ENCODE measurements around the gene ZNF888.
"Not testable (repeated sequence)": the region's sequence is repeated elsewhere in the genome, so short reads cannot be mapped to it uniquely, and the experiment has no call there.

Gene ZNF888

GRCh38 chr19:52941941-52942385 lies 18.7 kb upstream of the ZNF888 start:
- DNase-seq (ENCODE audit: low read depth in 2 of 2): no peak

GRCh38 chr19:52941523-52941922 lies 18.3 kb upstream of the ZNF888 start:
- not testable (repeated sequence) for DNase-seq (ENCODE audit: low read depth in 2 of 2)

DNA sequence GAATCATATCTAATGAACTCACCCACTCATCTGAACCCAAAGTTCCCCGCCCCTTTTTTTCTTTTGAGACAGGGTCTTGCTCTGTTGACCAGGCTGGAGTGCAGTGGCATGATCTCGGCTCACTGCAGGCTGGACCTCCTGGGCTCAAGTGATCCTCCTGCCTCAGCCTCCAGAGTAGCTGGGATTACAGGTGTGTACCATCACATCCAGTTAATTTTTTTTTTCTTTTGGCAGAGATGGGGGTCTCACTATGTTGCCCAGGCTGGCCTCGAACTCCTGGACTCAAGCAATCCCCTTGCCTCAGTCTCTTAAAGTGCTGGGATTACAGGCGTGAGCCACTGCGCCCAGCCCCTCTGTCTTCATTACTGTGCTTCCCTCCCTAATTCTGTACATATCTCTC lies 17.7 kb upstream of the ZNF888 start:
- DNase-seq (ENCODE audit: low read depth in 2 of 2): not testable (repeated sequence)

GRCh38 chr19:52938761-52939160 lies 15.5 kb upstream of the ZNF888 start:
- no peak for DNase-seq (ENCODE audit: low read depth in 2 of 2)

DNA sequence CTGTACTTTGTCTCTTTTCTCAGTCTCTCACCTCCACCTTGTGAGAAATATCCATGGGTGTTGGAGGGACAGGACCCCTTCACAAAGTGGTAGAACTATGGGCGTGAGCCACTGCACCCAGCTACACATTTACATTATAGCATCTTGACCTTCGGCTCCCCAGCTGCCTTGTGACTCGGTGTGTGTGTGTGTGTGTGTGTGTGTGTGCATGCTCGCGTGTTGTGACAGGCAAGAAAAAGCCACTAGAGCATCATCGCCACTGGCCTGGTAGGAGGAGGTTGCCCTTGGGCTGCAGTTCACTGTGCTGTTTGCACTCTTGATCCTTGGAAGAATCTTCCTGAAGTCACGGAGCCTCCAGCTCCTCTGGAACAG lies 13.7 kb upstream of the ZNF888 start:
- no peak for DNase-seq (ENCODE audit: low read depth in 2 of 2)

DNA sequence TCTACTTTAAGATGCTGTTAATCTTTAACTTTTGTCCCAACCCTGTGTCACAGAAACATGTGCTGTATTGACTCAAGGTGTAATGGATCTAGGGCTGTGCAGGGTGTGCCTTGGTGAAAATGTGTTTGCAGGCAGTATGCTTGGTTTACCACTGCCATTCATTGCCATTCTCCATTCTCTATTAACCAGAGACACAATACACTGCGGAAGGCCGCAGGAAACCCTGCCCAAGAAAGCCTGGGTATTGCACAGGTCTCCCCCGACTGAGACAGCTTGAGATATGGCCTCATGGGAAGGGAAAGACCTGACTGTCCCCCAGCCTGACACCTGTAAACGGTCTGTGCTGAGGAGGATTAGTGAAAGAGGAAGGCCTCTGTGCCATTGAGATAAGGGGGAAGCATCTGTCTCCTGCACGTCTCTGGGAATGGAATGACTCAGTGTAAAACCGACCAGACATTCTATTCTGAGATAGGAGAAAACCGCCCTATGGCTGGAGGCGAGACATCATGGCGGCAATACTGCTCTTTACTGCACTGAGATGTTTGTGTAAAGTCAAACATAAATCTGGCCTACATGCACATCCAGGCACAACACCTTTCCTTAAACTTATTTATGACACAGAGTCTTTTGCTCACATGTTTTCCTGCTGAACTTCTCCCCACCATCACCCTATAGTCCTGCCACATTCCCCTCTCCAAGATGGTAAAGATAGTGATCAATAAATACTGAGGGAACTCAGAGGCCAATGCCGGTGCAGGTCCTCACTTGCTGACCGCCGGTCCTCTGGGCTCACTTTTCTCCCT lies 13.1 kb upstream of the ZNF888 start:
- no peak for DNase-seq (ENCODE audit: low read depth in 2 of 2)

DNA sequence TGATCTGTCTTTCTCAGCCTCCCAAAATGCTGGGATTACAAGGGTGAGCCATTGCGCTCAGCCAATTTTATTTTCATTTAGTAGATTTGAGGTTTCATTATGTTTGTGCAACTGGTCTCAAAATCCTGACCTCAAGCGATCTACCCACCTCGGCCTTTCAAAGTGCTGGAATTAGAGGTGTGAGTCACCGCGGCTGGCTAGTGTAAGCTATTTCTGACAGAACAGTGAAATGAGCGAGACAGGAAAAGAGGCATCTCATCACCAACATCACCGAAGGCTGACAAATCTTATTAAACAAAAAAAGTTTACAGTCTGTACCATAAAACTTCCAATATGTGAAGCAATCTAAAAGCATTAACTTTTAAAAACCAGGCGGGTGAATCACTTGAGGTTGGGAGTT lies 12.2 kb upstream of the ZNF888 start:
- no peak for DNase-seq (ENCODE audit: low read depth in 2 of 2)

GRCh38 chr19:52924641-52925040 lies 1.4 kb upstream of the ZNF888 start:
- not testable (repeated sequence) for DNase-seq (ENCODE audit: low read depth in 2 of 2)

DNA sequence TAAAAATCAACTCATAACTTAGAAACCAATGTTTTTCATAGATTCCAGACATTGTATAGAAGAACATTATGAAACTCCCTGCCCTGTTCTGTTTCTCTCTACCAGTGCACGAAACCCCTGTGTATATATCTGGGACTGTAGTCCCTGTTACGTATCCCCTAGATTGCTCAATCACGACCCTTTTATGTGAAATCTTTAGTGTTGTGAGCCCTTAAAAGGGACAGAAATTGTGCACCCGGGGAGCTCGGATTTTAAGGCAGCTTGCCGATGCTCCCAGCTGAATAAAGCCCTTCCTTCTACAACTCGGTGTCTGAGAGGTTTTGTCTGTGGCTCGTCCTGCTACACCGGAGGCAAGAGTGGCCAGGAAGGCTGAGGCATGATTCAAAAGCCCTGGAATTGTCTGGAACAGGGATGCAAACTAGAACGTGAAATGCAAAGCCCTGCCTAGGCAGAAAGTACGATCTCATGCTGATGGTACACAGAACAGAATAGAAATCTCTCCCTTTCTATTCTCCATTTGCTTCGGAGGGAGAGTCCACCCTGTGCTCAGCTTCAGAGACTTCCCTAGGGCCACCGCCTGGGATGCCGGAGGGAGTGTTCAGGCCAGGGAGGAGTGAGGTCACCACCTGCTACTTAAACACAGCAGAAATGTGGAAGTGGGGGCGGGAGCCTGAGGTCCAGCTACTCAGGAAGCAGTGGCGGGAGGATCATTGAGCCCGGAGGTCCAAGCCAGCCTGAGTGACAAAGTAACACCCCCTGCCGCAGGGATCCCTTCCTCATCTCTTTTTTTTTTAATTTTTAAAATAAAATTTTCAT lies 758 bp upstream of the ZNF888 start:
- no peak for DNase-seq (ENCODE audit: low read depth in 2 of 2)

DNA sequence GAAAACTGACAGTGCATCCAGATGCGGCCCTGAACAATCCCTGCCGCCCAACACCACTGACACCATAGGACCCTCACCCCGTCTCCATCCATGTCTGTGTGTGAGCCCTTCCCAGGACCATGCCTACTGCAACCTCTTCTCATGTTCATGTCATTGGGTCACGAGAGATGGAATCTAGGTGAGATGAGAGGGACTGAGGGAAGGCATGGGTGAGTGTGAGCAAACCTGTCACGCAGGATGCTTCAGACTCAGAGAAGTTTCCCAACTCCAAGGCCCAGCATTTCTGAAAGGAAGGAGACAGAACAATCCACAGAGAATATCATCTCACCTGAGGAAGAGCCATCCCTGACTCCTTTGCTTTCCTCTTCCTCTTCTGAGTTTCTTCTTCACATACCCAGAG lies 5.7 kb downstream of the ZNF888 start:
- DNase-seq (ENCODE audit: low read depth in 2 of 2): no peak

DNA sequence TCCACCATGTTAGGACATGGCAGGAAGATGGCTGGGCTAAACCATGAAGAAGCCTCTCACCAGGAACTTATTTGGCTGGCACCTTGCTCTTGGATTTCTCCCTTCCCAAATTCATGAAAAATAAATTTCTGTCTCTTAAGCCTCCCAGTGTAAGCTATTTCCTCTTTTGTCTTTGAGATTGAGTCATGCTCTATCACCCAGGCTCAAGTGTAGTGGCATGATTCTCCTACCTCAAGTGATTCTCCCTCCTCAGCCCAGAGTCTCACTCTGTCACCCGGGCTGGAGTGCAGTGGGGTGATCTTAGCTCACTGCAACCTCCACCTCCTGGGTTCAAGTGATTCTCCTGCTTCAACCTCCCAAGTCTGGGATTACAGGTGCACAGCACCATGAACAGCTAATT lies 12.6 kb downstream of the ZNF888 start:
- DNase-seq (ENCODE audit: low read depth in 2 of 2): no peak

- DNase-seq (ENCODE audit: low read depth in 2 of 2): not testable (repeated sequence)
Observed at GRCh38 chr19:52904052-52904780, 19.0 kb downstream of the ZNF888 start.

GRCh38 chr19:52901842-52902241 lies 21.4 kb downstream of the ZNF888 start:
- DNase-seq (ENCODE audit: low read depth in 2 of 2): no peak

- DNase-seq (ENCODE audit: low read depth in 2 of 2): not testable (repeated sequence)
Observed at GRCh38 chr19:52898596-52898995, 24.6 kb downstream of the ZNF888 start.

GRCh38 chr19:52898101-52898500 lies 25.1 kb downstream of the ZNF888 start:
- no peak for DNase-seq (ENCODE audit: low read depth in 2 of 2)

GRCh38 chr19:52897138-52897935 lies 25.9 kb downstream of the ZNF888 start, which contains the start of gene ZNF320:
Gene ZNF320 (minus strand): TSS chr19:52897635. CDS start chr19:52890255, 7,380 bp downstream.
- DNase-seq (ENCODE audit: low read depth in 2 of 2): peak; percentile 82 to 83

GRCh38 chr19:52896431-52897137 lies 26.6 kb downstream of the ZNF888 start:
- peak in 1 of 2 donors; percentile 1 for DNase-seq (ENCODE audit: low read depth in 2 of 2)

DNA sequence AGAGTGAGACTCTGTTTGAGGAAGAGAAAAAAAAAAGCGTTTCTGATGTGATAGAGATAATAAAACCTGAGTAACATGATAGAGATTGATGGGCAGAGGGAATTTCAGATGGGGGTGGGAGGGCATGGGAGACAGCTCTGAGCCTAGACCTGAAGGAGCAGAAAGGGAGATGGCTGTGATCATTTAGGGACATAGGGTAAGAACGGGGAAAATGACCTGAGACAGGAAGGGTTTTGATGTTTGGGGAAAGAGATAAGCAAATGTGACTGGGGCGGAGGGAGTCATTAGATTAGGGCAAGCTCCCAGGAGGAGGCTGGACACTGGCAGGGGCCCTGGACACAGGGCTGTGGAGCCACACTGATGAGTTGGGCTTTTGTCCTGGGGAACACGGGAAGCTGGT lies 31.9 kb downstream of the ZNF888 start:
- no peak for DNase-seq (ENCODE audit: low read depth in 2 of 2)

GRCh38 chr19:52889931-52890330 lies 33.3 kb downstream of the ZNF888 start:
- DNase-seq (ENCODE audit: low read depth in 2 of 2): no peak

GRCh38 chr19:52889076-52889475 lies 34.2 kb downstream of the ZNF888 start:
- no peak for DNase-seq (ENCODE audit: low read depth in 2 of 2)
